PC-9 (cell line): ENCODE results near the gene SENP8.

Experiments used
- EZH2 ChIP-seq: fragments of 200-600 bp; sonication (generic); IDR thresholded peaks from 2 replicates; pipeline ENCODE4 v1.8.0; 2017; ENCODE audit warnings: antibody characterized with exemption, low read depth
- TF ChIP-seq, protein P1 (sequence below): fragments of 200-600 bp; sonication (generic); conservative IDR thresholded peaks from 2 replicates; pipeline ENCODE4 v1.6.1; 2017; ENCODE audit warnings: mixed run types, antibody characterized with exemption, mild to moderate bottlenecking, moderate library complexity

- TF ChIP-seq, protein P1, sequence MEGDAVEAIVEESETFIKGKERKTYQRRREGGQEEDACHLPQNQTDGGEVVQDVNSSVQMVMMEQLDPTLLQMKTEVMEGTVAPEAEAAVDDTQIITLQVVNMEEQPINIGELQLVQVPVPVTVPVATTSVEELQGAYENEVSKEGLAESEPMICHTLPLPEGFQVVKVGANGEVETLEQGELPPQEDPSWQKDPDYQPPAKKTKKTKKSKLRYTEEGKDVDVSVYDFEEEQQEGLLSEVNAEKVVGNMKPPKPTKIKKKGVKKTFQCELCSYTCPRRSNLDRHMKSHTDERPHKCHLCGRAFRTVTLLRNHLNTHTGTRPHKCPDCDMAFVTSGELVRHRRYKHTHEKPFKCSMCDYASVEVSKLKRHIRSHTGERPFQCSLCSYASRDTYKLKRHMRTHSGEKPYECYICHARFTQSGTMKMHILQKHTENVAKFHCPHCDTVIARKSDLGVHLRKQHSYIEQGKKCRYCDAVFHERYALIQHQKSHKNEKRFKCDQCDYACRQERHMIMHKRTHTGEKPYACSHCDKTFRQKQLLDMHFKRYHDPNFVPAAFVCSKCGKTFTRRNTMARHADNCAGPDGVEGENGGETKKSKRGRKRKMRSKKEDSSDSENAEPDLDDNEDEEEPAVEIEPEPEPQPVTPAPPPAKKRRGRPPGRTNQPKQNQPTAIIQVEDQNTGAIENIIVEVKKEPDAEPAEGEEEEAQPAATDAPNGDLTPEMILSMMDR: no peak
- TF ChIP-seq EZH2: no peak
These were observed 64.5 kb downstream of the SENP8 start for GRCh38 chr15:72182673-72183072.
